ENCODE data around the gene CPA1.

CPA1 gene

DNA sequence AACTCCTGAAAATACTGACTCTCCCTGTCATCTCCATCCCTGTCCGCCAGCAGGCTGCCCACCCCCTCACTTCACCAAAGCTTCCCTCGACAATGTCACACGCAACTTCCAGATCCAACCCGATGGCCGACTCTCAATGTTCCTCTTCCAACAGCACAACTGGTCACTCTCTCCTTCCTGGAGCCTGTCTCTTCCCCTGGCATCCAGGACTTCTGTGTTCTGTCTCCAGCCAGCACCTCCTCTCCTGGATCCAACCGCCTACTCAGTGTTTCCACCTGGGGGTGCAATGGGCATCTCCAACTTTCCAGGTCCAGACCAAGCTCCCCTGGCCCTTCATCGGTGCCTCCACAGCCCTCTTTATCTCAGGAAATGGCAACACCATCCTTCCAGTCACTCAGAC is 27.1 kb upstream of the CPA1 start:
- no peak overlapping the region for H3K27ac ChIP-seq (ENCODE audit: low read length)
- H3K9me3 ChIP-seq (ENCODE audit: insufficient read depth, low read length, severe bottlenecking), result no peaks in the 10 kb centered on the region
- TF ChIP-seq EZH2 (IDR thresholded peaks at IDR 0.05; ENCODE audit: borderline replicate concordance, low read depth, low read length, severe bottlenecking), result no peak
- TF ChIP-seq, protein P1, sequence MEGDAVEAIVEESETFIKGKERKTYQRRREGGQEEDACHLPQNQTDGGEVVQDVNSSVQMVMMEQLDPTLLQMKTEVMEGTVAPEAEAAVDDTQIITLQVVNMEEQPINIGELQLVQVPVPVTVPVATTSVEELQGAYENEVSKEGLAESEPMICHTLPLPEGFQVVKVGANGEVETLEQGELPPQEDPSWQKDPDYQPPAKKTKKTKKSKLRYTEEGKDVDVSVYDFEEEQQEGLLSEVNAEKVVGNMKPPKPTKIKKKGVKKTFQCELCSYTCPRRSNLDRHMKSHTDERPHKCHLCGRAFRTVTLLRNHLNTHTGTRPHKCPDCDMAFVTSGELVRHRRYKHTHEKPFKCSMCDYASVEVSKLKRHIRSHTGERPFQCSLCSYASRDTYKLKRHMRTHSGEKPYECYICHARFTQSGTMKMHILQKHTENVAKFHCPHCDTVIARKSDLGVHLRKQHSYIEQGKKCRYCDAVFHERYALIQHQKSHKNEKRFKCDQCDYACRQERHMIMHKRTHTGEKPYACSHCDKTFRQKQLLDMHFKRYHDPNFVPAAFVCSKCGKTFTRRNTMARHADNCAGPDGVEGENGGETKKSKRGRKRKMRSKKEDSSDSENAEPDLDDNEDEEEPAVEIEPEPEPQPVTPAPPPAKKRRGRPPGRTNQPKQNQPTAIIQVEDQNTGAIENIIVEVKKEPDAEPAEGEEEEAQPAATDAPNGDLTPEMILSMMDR (IDR thresholded peaks at IDR 0.05; ENCODE audit: borderline replicate concordance, extremely low read depth, low read length, poor library complexity, severe bottlenecking), result no peak
- no peak overlapping the region for H3K4me3 ChIP-seq (ENCODE audit: low read depth in 1 of 2, low read length in 2 of 2)
- H3K4me2 ChIP-seq (ENCODE audit: insufficient read depth, low read length), result no peak overlapping the region
- no peak overlapping the region for H2AFZ ChIP-seq (ENCODE audit: low read depth, low read length)
- H3K79me2 ChIP-seq (ENCODE audit: insufficient read depth, low read length), result no peaks in the 10 kb centered on the region
- H4K20me1 ChIP-seq (ENCODE audit: insufficient read depth, low read length), result no peaks in the 10 kb centered on the region
- no peak overlapping the region for H3K9ac ChIP-seq (ENCODE audit: low read depth, low read length)
- ATAC-seq (ENCODE audit: insufficient read depth, low read depth) (no peak), DNase-seq (no peak)
- H3K36me3 ChIP-seq (ENCODE audit: insufficient read depth, low read length), result no peaks in the 10 kb centered on the region
- H3K27me3 ChIP-seq (ENCODE audit: insufficient read depth, low read length, poor library complexity), result no peaks in the 10 kb centered on the region
- no peaks in the 10 kb centered on the region for H3K4me1 ChIP-seq (ENCODE audit: insufficient read depth, low read length)

DNA sequence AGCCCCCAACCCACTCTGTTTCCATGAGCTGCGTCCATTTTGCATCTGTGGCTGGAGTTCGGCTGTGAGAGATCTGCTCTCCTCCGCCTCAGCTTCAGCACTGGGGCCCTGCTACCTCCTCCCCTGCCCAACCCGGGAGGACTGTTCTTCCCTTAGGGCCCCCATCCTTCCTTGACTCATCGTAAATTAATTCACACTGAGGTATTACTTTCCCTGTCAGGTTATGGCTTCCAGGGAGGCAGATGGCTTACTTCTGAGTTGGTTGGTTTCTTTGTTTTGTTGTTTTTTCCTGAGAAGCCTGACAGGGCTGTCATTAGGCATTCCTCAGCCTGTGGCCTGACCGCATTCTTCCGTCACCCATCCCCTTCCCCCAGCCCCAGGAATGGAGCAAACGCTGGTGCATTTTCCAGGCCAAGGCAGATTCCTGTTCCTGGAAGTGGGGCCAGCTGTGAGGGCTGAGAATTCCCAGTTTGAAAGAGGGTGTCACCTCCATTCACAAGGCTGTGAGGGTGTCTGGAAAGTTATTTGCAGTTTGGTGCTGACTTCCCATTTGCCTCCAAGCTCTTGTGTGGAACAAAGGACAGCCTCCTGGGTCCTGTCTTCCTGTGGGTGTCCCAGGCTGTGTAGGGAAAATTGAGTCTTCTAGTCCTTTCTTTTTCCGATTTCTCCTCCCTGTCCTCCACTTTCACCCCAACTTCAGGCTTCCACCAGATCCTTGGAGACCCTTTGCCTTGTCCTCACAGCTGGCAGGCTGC is 24.0 kb upstream of the CPA1 start:
- no peak overlapping the region for H2AFZ ChIP-seq (ENCODE audit: low read depth, low read length)
- peaks cover 7% of the 10 kb centered on the region for H3K9me3 ChIP-seq (ENCODE audit: insufficient read depth, low read length, severe bottlenecking)
- H3K27me3 ChIP-seq (ENCODE audit: insufficient read depth, low read length, poor library complexity), result no peaks in the 10 kb centered on the region
- ATAC-seq (ENCODE audit: insufficient read depth, low read depth), result no peak
- TF ChIP-seq, protein P1 (IDR thresholded peaks at IDR 0.05; ENCODE audit: borderline replicate concordance, extremely low read depth, low read length, poor library complexity, severe bottlenecking), result no peak
- TF ChIP-seq EZH2 (IDR thresholded peaks at IDR 0.05; ENCODE audit: borderline replicate concordance, low read depth, low read length, severe bottlenecking), result no peak
- H3K4me3 ChIP-seq (ENCODE audit: low read depth in 1 of 2, low read length in 2 of 2), result no peak overlapping the region
- no peaks in the 10 kb centered on the region for H4K20me1 ChIP-seq (ENCODE audit: insufficient read depth, low read length)
- H3K79me2 ChIP-seq (ENCODE audit: insufficient read depth, low read length), result no peaks in the 10 kb centered on the region
- H3K36me3 ChIP-seq (ENCODE audit: insufficient read depth, low read length), result no peaks in the 10 kb centered on the region
- H3K9ac ChIP-seq (ENCODE audit: low read depth, low read length), result no peak overlapping the region
- no peak overlapping the region for H3K27ac ChIP-seq (ENCODE audit: low read length)
- no peaks in the 10 kb centered on the region for H3K4me1 ChIP-seq (ENCODE audit: insufficient read depth, low read length)
- no peak for DNase-seq
- no peak overlapping the region for H3K4me2 ChIP-seq (ENCODE audit: insufficient read depth, low read length)

DNA sequence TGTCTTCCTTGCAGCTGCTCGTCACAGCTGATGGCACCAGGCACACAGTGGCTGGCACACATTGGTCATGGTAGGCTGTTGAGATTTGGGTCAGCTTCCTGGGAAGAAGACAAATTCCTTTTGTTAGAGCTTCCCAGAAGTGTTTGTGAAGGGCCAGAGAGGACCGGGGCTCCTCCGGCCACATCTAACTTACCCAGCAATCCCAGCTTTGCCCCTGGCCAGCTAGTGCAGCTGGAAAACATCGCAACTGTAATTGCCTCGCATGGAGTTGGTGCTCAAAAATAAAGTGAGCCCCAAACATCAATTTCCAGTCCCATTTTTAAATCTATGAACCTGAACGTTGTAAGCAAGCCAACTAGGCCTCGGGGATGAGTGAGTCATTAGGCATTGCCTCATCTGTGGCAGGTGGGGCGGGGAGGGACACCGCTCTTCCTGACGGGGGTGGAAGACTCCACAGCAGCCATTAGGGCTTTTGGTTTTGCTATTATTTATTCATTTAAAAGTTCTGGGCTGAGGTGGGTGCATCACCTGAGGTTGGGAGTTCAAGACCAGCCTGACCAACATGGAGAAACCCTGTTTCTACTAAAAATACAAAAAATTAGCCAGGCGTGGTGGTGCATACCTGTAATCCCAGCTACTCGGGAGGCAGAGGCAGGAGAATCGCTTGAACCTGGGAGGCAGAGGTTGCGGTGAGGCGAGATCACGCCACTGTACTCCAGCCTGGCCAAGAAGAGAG is 23.2 kb upstream of the CPA1 start:
- Histone ChIP-seq H3K4me3 (ENCODE audit: low read depth in 1 of 2, low read length in 2 of 2) (no peak overlapping the region), H4K20me1 (ENCODE audit: insufficient read depth, low read length) (no peaks in the 10 kb centered on the region), H2AFZ (ENCODE audit: low read depth, low read length) (no peak overlapping the region), H3K27ac (ENCODE audit: low read length) (no peak overlapping the region), H3K9ac (ENCODE audit: low read depth, low read length) (no peak overlapping the region), H3K36me3 (ENCODE audit: insufficient read depth, low read length) (no peaks in the 10 kb centered on the region), H3K4me2 (ENCODE audit: insufficient read depth, low read length) (no peak overlapping the region), H3K79me2 (ENCODE audit: insufficient read depth, low read length) (no peaks in the 10 kb centered on the region), H3K4me1 (ENCODE audit: insufficient read depth, low read length) (no peaks in the 10 kb centered on the region), H3K27me3 (ENCODE audit: insufficient read depth, low read length, poor library complexity) (no peaks in the 10 kb centered on the region), H3K9me3 (ENCODE audit: insufficient read depth, low read length, severe bottlenecking) (peaks cover 7% of the 10 kb centered on the region)
- TF ChIP-seq, protein P1 (IDR thresholded peaks at IDR 0.05; ENCODE audit: borderline replicate concordance, extremely low read depth, low read length, poor library complexity, severe bottlenecking), result no peak
- TF ChIP-seq EZH2 (IDR thresholded peaks at IDR 0.05; ENCODE audit: borderline replicate concordance, low read depth, low read length, severe bottlenecking), result no peak
- no peak for DNase-seq
- ATAC-seq (ENCODE audit: insufficient read depth, low read depth), result no peak
